DMS53 treated with DMSO at 0.1 percent for 48 hours (cell line): ENCODE results near the gene ATAD3B.
"Not testable (repeated sequence)": the region's sequence is repeated elsewhere in the genome, so short reads cannot be mapped to it uniquely, and the experiment has no call there.

Experiments used
- DNase-seq: peaks from one replicate; lab custom pipeline; 2025; ENCODE audit not compliant: unreplicated experiment; lab: John Stamatoyannopoulos, UW

ATAD3B gene

GRCh38 chr1:1529936-1530335, 58.4 kb downstream of the ATAD3B start:
- no peak for DNase-seq

- DNase-seq = no peak
Observed at GRCh38 chr1:1531947-1532346, 60.4 kb downstream of the ATAD3B start.

- DNase-seq = not testable (repeated sequence)
Observed at GRCh38 chr1:1533176-1533893, 61.8 kb downstream of the ATAD3B start.

- DNase-seq = not testable (repeated sequence)
Observed at GRCh38 chr1:1533894-1534291, 62.3 kb downstream of the ATAD3B start.

GRCh38 chr1:1534401-1535154, 63.0 kb downstream of the ATAD3B start:
- no peak for DNase-seq

GRCh38 chr1:1535201-1536018, 63.8 kb downstream of the ATAD3B start:
- no peak for DNase-seq

GRCh38 chr1:1536019-1536937, 64.7 kb downstream of the ATAD3B start:
- DNase-seq = no peak

GRCh38 chr1:1536938-1537546, 65.5 kb downstream of the ATAD3B start:
- no peak for DNase-seq

- no peak for DNase-seq
Observed at GRCh38 chr1:1537626-1538250, 66.2 kb downstream of the ATAD3B start.

- no peak for DNase-seq
Observed at GRCh38 chr1:1538334-1538733, 66.8 kb downstream of the ATAD3B start.

- no peak for DNase-seq
Observed at GRCh38 chr1:1538989-1539309, 67.4 kb downstream of the ATAD3B start.

- no peak for DNase-seq
Observed at GRCh38 chr1:1539310-1540089, 67.9 kb downstream of the ATAD3B start.

GRCh38 chr1:1540090-1540817, 68.7 kb downstream of the ATAD3B start, which contains the start of gene TMEM240:
TSS of gene TMEM240 (minus strand) at chr1:1540624. CDS start at chr1:1540346, 278 bp downstream.
- DNase-seq = no peak

GRCh38 chr1:1540818-1541628, 69.5 kb downstream of the ATAD3B start:
- DNase-seq = no peak

GRCh38 chr1:1541956-1542765, 70.6 kb downstream of the ATAD3B start:
- DNase-seq = no peak
